ENCODE results near the gene TTC24. TPM values are rescaled to one million over a fixed set of nuclear protein-coding genes. Genes with fewer than 3 reads are reported as not detected.
"Not testable (repeated sequence)": the region's sequence is repeated elsewhere in the genome, so short reads cannot be mapped to it uniquely, and the experiment has no call there.

Gene TTC24
- total RNA-seq, 1 donor from 2014 or later = not detected

DNA sequence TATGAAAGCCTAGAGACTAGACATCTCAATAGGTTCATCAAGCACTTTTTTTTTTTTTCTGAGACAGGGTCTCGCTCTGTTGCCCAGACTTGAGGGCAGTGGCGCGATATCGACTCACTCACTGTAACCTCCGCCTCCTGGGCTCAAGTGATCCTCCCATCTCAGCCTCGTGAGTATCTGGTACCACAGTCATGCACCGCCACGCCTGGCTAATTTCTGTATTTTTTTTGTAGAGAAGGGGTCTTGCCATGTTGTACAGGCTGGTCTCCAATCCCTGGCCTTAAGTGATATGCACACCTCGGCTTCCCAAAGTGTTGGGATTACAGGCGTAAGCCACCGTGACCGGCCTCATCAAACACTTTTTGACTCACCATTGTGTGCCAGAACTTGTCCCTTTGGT lies 22.4 kb downstream of the TTC24 start:
- no peak for DNase-seq (ENCODE audit: low spot score in 2 of 2)
- no peak for FAIRE-seq

DNA sequence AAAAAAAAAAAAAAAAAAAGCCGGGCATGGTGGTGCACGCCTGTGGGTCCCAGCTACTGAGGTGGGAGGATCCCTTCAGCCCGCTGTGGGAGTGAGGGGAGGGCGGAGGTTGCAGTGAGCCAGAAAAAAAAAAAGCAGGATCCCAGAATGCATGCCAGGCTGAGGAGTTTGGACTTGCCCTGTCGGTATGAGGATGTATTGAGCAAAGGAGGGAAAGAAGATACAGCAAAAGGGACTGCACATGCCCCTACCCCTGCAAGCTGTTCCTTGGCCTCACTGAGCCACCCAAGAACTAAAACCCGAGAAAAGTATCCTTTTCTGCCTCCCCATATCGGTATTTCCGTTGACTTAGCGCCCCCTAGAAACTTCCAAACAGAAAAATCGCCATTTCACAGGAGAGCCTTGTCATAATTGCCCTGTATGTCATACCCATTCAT lies 23.1 kb downstream of the TTC24 start:
- no peak for FAIRE-seq
- DNase-seq (ENCODE audit: low spot score in 2 of 2) = no peak

DNA sequence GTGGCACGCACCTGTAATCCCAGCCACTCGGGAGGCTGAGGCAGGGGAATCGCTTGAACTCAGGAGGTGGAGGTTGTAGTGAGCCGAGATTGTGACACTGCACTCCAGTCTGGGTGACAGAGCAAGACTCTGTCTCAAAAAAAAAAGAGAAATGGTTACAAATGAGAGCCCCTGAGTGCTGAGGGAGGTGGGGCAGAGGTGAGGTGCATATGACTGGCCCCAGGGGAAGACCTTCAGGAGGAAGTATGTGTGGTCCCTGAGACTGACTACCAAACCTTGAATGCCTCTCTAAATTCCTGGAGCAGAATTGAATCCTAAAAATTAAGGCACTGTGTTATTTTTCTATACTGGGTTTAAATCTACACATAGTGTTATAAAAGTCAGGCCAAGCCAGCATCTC lies 27.8 kb downstream of the TTC24 start:
- FAIRE-seq; DNase-seq (ENCODE audit: low spot score in 2 of 2): not testable (repeated sequence)

DNA sequence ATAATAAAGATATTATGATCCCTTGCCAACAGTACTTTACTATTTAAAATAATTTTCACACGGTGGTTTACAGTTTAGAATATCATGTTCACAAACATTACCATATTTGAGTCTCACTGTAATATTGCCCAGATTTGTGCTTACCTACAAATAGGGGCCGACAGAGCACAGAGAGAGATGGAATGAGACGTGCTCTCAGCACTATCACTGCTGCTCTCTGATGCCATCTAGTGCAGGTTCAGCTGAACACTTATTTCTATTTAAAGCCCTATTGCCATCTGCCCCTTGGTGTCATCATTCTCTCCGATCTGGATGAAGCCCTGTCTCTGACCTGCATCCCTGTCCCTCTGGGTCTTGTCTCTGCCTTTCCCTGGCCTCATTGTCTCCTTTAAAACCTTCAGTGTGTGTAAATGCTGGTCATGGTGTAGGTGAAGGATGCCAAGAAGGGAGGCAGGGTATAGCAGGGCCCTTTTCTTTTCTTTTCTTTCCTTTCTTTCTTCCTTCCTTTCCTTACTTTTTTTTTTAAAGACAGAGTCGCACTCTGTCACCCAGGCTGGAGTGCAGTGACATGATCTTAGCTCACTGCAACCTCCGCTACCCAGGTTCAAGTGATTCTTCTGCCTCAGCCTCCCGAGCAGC lies 28.6 kb downstream of the TTC24 start:
- peak in 1 of 2 donors; percentile 63 for DNase-seq (ENCODE audit: low spot score in 2 of 2)
- FAIRE-seq = peak; percentile 24

DNA sequence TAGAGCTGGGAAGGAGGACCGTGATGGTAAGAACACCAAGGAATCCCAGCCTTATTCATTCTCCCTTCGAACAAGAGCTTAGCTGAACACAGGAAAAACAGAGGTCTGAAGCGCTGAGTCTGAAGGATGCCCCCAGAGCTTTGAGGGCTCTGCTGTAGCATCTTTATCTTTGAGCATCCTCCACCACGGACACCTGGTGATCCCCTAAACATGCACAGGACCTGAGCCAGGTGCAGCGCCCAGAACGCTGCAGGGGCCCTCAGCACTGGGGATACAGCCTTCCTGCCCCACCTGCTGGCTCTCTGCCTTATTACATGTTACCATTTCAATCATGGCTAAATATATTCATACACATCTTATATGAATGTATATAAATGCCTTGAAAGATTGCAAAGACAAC lies 29.5 kb downstream of the TTC24 start:
- DNase-seq (ENCODE audit: low spot score in 2 of 2) = no peak
- FAIRE-seq = no peak

DNA sequence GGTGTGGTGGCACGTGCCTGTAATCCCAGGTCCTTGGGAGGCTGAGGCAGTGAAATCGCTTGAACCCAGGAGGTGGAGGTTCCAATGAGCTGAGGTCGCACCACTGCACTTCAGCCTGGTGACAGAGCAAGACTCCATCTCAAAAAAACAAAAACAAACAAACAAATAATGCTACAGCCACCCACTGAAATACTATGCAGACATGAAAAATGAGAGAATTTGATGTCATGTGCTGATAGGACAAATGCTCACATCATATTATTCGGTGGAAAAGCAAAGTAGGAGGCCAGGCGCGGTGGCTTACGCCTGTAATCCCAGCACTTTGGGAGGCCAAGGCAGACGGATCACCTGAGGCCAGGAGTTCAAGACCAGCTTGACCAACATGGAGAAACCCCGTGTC lies 30.5 kb downstream of the TTC24 start:
- not testable (repeated sequence) for FAIRE-seq; DNase-seq (ENCODE audit: low spot score in 2 of 2)

DNA sequence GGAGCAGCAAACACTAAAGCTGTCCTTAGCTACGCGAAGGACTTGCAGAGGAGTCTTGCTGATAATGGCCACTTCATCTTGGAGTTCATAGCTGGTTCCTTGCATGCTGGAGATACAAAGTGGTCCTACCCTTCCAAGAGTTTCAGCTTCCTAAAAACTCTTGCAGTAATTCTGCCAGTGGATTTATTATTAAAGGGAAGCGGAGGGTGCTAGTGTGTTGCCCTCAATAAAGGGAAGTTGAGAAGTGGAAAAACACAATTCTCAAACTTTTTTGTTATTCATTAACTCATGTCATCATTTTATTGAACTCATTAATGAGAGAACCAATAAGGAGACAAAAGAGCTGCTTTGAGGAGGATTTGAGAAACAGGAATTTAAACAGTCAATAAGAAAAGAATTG lies 33.1 kb downstream of the TTC24 start:
- no peak for FAIRE-seq
- DNase-seq (ENCODE audit: low spot score in 2 of 2) = no peak

DNA sequence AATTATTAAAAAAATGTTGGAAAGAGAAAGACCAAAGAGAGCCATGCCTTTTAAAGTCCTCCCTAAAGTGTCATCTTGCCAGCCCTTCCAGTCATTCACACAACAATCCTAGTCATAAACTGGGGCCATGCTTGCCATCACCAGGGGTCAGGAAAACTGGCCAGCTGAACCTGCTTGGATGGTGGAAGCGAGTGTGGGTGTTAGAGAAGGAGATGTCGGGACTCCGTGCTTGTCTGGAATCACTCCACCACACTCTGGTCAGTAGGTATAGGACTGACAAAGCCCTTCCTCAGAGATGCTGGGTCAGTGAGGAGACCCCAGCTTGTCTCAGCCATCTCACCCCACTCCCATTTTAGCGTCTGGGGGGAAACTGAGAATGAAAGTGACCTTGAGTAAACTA lies 36.4 kb downstream of the TTC24 start:
- no peak for FAIRE-seq
- no peak for DNase-seq (ENCODE audit: low spot score in 2 of 2)

DNA sequence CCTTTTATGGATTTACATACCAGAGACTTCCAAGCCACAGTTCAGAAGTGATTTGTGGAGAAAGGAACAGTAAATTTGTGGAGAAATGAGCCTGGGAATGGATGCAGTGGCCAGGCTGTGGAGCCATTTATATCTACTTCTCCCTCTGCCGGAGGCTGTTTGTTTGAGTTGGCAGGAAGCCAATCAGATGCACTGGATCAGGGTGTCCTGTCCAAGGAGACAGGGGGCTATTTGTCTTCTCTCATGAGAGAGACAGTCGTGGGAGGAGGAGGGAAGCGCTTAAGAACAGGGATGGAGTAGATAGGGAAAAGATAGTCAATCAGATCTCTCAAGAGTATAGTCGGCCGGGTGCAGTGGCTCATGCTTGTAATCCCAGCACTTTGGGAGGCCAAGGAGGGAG lies 36.9 kb downstream of the TTC24 start:
- DNase-seq (ENCODE audit: low spot score in 2 of 2) = peak; percentile 46 to 61
- no peak for FAIRE-seq

DNA sequence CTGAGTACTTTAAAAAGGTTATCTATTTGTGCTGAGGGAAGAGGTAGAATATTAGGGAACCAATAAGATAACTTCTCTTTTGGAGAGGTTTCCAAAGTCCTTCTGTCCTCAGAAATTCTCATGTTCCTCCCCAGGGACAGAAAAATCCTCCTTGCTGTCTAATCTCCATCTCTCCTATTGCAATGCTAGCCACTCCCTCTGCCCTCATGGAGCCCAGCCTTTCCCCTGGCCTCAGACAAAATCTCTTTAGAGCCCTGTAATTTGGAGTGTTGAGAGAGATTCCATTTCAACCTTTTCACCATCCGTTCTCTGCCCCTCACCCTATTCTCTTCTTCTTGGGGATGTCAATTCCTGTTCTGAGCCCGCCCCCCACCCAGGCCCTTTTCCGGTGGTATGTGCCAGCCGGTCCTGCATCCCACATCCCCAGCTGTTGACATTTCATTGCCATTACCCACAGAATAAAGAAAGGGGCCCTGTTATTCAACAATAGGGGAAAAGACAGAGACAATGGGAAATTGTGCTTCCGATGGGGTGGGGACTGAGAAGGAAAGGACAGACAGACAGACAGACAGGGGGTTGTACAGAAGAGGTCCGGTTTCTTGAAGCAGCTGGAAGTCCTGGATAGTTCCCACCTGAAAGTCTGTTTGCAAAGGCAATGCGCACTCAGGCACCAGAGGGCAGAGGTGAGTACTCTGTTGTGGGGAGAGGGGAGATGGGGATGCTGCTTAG lies 39.5 kb downstream of the TTC24 start, which contains the start of gene HAPLN2:
Gene HAPLN2 (plus strand): TSS at position 563 of the 729 bp plus-strand sequence. CDS start 4,076 bp downstream, outside the sequence.
- DNase-seq (ENCODE audit: low spot score in 2 of 2) (peak in 1 of 2 donors; percentile 47), FAIRE-seq (no peak)

DNA sequence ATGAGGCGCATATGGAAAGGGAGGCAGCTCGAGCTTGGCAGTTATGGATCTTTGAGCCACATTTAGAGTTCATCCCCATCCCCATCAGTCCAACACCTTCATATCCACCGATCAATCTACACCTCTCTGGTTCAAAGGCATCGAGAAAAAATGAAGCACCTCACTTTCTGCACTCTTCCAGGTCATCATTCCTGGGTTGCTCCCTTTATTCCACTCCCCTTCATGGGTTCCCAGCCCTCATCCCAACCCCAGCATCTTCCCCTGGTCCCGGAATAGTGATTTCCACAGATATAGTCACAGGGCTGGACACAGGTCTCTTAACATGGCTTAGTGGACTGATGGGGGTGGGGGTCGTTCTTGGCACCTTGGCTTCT lies 40.0 kb downstream of the TTC24 start:
- no peak for DNase-seq (ENCODE audit: low spot score in 2 of 2)

DNA sequence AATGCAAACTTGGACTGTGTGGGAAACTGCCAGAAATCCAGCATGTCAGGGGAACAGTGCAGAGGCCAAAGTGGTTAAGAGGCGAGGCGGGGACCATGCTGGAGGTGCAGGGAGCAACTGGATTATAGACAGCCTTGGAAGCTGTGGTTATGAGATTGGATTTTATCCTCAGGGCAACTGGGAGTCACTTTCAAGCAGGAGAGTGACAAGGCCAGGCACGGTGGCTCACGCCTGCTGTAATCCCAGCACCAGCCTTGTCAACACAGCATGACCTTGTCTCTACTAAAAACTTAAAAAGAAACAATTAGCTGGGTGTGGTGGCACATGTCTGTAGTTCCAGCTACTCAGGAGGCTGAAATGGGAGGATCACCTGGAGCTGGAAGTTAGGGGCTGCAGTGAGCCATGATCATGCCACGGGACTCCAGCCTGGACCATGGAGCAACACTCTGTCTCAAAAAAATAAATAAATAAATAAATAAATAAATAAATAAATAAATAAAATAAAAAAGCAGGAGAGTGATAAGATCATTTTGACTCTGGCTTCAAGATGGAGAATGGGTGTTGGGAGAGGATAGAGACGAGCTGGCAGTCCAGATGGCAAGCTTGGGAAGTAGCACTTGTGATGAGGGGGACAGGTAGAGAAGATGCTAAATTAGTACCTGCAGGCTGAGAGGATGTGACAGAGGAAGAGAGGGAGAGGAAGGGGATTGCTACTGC lies 43.2 kb downstream of the TTC24 start:
- FAIRE-seq (no peak), DNase-seq (ENCODE audit: low spot score in 2 of 2) (no peak)

More for the DNA sequence above, 40.0 kb downstream of the TTC24 start:
- FAIRE-seq = no peak

DNA sequence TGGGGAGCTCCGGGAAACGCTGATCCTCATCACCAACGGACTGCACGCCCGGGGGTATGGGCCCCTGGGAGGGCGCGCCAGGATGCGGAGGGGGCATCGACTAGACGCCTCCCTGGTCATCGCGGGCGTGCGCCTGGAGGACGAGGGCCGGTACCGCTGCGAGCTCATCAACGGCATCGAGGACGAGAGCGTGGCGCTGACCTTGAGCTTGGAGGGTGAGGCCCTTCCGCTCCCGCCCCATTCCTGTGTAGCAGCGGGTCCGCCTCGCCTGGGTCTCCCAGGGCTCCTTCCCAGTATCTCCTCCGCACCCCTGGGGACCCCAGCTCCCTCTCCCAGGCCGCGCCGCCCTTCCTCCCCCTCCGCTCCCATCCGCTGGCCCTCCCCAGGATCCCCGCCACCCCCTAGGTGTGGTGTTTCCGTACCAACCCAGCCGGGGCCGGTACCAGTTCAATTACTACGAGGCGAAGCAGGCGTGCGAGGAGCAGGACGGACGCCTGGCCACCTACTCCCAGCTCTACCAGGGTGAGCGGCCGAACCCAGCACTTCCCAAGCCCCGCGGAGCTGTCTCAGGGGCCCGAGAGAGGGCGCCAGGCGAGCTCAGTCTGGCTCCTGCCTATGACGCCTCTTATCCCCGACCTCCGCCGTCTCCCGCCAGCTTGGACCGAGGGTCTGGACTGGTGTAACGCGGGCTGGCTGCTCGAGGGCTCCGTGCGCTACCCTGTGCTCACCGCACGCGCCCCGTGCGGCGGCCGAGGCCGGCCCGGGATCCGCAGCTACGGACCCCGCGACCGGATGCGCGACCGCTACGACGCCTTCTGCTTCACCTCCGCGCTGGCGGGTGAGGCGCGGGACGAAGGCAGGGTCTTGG lies 44.7 kb downstream of the TTC24 start:
- no peak for FAIRE-seq
- peak in 1 of 2 donors; percentile 48 for DNase-seq (ENCODE audit: low spot score in 2 of 2)

DNA sequence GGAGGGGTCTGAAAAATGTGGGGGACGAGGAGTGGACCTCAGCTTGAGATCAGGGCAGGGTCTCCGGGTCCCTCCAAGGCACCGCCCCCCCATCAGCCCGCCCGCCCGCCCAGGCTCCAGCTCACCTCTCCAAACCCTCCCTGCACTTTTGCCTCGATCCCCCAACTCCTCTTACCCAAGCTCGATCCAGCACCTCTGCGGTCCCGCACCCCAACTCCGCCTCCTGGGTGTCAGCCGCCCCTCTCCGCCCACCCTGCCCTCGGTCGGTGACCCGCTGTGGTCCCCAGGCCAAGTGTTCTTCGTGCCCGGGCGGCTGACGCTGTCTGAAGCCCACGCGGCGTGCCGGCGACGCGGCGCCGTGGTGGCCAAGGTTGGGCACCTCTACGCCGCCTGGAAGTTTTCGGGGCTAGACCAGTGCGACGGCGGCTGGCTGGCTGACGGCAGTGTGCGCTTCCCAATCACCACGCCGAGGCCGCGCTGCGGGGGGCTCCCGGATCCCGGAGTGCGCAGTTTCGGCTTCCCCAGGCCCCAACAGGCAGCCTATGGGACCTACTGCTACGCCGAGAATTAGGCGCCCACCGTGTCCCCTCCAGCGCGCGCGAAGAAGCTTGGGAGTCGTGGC lies 45.4 kb downstream of the TTC24 start:
- DNase-seq (ENCODE audit: low spot score in 2 of 2) = no peak

DNA sequence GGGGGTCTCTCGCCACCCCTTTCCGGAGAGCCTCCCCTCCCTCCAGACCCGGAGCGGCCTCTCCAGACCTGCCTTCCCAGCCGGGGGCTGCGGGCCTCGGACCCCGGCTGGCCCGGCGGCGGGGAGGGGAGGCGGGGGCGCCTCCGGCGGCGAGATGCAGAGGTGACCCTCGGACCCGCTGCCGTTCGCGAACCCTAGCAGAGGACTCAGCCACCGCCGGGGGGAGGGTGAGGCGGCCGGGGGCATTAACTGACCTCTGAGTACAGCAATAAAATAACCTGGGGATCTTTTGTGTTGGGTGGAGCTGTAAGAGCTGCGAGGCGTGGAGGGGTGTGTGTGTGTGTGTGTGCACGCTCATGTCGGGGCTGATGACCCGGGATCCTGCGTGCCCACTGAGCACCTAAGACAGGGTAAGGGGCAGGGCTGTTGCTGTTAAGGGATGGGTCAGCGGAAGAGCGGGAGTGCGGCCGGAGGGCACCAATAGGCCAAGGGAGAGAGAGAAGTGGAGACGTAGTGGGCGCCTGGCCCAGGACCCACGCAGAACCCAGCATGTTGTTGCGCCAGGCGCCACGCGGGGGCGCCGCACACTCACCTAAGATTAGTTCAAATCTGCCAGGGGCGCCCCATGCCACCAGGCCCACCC lies 46.0 kb downstream of the TTC24 start:
- DNase-seq (ENCODE audit: low spot score in 2 of 2) (peak in 1 of 2 donors; percentile 56), FAIRE-seq (no peak)

More for the DNA sequence above, 45.4 kb downstream of the TTC24 start:
- no peak for FAIRE-seq

DNA sequence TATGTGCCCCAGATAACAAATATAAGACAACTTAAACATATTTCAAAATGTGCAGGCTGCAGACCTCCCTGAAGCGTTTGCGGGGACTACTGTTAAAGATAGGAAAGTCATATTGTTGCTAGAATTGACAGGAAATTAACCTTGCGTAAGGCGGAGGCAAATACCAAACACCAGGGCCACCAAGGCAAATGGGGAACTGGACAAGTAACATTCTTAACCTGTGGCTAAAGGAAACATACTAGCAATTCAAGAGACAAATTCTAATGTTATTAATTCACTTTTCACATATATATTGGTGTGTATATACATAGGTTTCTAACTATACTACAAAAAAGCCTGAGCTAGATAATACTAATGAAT lies 46.5 kb downstream of the TTC24 start:
- FAIRE-seq (no peak), DNase-seq (ENCODE audit: low spot score in 2 of 2) (no peak)

DNA sequence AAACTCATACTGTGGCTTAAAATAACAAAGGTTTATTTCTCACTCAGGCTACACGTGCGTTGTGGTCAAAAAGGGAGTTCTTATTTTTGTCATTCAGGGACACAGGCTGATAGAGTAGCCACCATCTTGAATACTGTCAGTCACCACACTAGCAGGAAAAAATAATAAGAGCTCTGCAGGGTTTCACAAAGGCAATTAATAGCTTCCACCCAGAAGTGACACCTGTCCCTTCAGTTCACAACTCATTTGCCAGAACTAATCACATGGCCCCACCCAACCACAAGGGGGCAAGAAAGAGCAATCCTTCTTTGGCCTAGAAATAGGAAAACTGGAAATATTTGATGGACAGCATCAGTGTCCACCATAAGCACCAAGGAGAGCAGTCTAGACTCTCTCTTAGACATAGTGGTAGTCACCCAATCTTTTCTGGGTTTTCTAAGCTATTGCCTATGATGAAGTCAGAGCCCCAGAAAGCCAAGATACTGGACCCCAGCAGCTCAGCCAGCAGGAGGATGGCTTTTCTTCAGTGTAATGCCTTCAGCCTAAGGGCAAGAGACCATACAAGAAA lies 47.9 kb downstream of the TTC24 start:
- FAIRE-seq = no peak
- DNase-seq (ENCODE audit: low spot score in 2 of 2) = no peak

DNA sequence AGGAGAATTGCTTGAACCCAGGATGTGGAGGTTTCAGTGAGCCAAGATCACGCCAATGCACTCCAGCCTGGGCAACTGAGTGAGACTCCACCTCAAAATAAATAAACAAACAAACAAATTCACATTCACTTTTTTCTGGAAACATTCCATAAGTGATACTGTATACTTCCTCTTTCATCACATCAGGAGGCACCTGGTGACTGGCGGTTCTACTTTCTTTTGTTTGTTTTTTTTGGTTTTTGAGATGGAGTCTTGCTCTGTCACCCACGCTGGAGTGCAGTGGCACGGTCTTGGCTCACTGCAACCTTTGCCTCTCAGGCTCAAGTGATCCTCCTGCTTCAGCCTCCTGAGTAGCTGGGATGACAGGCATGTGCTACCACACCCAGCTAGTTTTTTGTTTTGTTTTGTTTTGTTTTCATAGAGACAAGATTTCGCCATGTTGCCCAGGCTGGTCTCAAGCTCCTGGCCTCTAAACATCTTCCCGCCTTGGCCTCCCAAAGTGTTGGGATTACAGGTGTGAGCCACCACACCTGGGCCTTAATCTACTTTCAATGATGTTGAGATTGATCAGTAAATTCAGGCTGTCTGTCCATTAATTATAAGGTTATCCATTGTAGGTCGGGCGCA lies 50.4 kb downstream of the TTC24 start:
- no peak for DNase-seq (ENCODE audit: low spot score in 2 of 2)
- FAIRE-seq = no peak

DNA sequence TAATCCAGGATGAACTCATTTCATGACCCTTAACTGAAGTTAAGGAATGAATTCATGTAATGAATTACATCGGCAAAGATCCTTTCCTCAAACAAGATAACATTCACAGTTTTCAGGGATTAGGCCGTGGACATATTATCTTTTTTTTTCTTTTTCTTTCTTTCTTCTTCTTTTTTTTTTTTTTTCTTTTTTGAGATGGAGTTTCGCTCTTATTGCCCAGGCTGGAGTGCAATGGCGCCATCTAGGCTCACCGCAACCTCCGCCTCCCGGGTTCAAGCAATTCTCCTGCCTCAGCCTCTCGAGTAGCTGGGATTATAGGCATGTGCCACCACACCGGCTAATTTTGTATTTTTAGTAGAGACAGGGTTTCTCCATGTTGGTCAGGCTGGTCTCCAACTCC lies 51.6 kb downstream of the TTC24 start:
- not testable (repeated sequence) for DNase-seq (ENCODE audit: low spot score in 2 of 2); FAIRE-seq

All from frontal cortex (tissue), 4 donors.